H9 (cell line): ENCODE measurements around the gene CNPPD1. TPM values are rescaled to one million over a fixed set of nuclear protein-coding genes. Genes with fewer than 3 reads are reported as not detected.

Experiments used
- DNase-seq: peaks from one replicate; pipeline ENCODE4 v3.0.0-alpha.2; 2017
- H2AFZ ChIP-seq: one replicate; pipeline ENCODE4 v1.6.1; 2013; ENCODE audit warnings: mild to moderate bottlenecking, low read length, control low read depth, moderate library complexity
- H2AK5ac ChIP-seq: 2 replicates; pipeline ENCODE4 v1.6.1; 2013; ENCODE audit warnings: low read length, control low read depth, mixed read lengths; ENCODE audit not compliant: insufficient read length
- H2BK120ac ChIP-seq: one replicate; pipeline ENCODE4 v1.6.1; 2013; ENCODE audit warnings: low read depth, mild to moderate bottlenecking, low read length, control low read depth, inconsistent platforms; ENCODE audit not compliant: poor library complexity, severe bottlenecking
- H2BK12ac ChIP-seq: 2 replicates; pipeline ENCODE4 v1.6.1; 2013; ENCODE audit warnings: low read length, control low read depth, mixed read lengths, low read depth; ENCODE audit not compliant: insufficient read length
- H2BK15ac ChIP-seq: 2 replicates; pipeline ENCODE4 v1.6.1; 2013; ENCODE audit warnings: low read depth, low read length, control low read depth
- H2BK20ac ChIP-seq: one replicate; pipeline ENCODE4 v1.6.1; 2013; ENCODE audit warnings: low read depth, mild to moderate bottlenecking, low read length, control low read depth, inconsistent platforms; ENCODE audit not compliant: poor library complexity, severe bottlenecking
- H2BK5ac ChIP-seq: 2 replicates; pipeline ENCODE4 v1.6.1; 2013; ENCODE audit warnings: low read length, control low read depth, mixed read lengths; ENCODE audit not compliant: insufficient read length
- H3K14ac ChIP-seq: 2 replicates; pipeline ENCODE4 v1.6.1; 2013; ENCODE audit warnings: low read length, control low read depth; ENCODE audit not compliant: insufficient read depth
- H3K18ac ChIP-seq: 2 replicates; pipeline ENCODE4 v1.6.1; 2013; ENCODE audit warnings: low read depth, mild to moderate bottlenecking, mixed read lengths, low read length, control low read depth; ENCODE audit not compliant: insufficient read length
- H3K23ac ChIP-seq: 2 replicates; pipeline ENCODE4 v1.6.1; 2013; ENCODE audit warnings: low read length, control low read depth, mixed read lengths, low read depth; ENCODE audit not compliant: insufficient read length
- H3K23me2 ChIP-seq: 2 replicates; pipeline ENCODE4 v1.6.1; 2013; ENCODE audit warnings: low read depth, mild to moderate bottlenecking, mixed read lengths, low read length, control low read depth; ENCODE audit not compliant: insufficient read length, poor library complexity, severe bottlenecking
- H3K27ac ChIP-seq: 2 replicates; pipeline ENCODE4 v1.5.1; 2013; ENCODE audit warnings: low read length, control low read depth, mixed read lengths, low read depth; ENCODE audit not compliant: insufficient read length
- H3K27me3 ChIP-seq: 2 replicates; pipeline ENCODE4 v1.6.1; 2013; ENCODE audit warnings: low read length, control low read depth, inconsistent platforms; ENCODE audit not compliant: insufficient read depth
- H3K4ac ChIP-seq: 2 replicates; pipeline ENCODE4 v1.6.1; 2013; ENCODE audit warnings: low read depth, mild to moderate bottlenecking, control low read depth, inconsistent platforms, low read length, moderate library complexity
- H3K4me1 ChIP-seq: 2 replicates; pipeline ENCODE4 v1.6.1; 2013; ENCODE audit warnings: low read length, control low read depth, inconsistent platforms; ENCODE audit not compliant: insufficient read depth
- H3K4me2 ChIP-seq: 2 replicates; pipeline ENCODE4 v1.6.1; 2013; ENCODE audit warnings: low read length, control low read depth, mixed read lengths; ENCODE audit not compliant: insufficient read length, insufficient read depth
- H3K56ac ChIP-seq: 2 replicates; pipeline ENCODE4 v1.6.1; 2013; ENCODE audit warnings: low read depth, mild to moderate bottlenecking, mixed read lengths, low read length, control low read depth; ENCODE audit not compliant: insufficient read length
- H3K79me1 ChIP-seq: 2 replicates; pipeline ENCODE4 v1.6.1; 2013; ENCODE audit warnings: low read depth, mild to moderate bottlenecking, moderate library complexity, low read length, control low read depth, inconsistent platforms; ENCODE audit not compliant: insufficient read depth, poor library complexity, severe bottlenecking
- H3K79me2 ChIP-seq: 2 replicates; pipeline ENCODE4 v1.6.1; 2013; ENCODE audit warnings: low read length, control low read depth, inconsistent platforms; ENCODE audit not compliant: insufficient read depth
- H3K9ac ChIP-seq: 2 replicates; pipeline ENCODE4 v1.6.1; 2013; ENCODE audit warnings: low read length, control low read depth, mixed read lengths; ENCODE audit not compliant: insufficient read length; ENCODE audit errors: extremely low read depth
- H3K9me3 ChIP-seq: one replicate; pipeline ENCODE4 v1.6.1; 2013; ENCODE audit warnings: low read depth, low read length, inconsistent platforms; ENCODE audit not compliant: control insufficient read depth
- H3T11ph ChIP-seq: one replicate; pipeline ENCODE4 v1.6.1; 2013; ENCODE audit warnings: mild to moderate bottlenecking, low read length, control low read depth, inconsistent platforms
- H4K20me1 ChIP-seq: one replicate; pipeline ENCODE4 v1.6.1; 2013; ENCODE audit not compliant: control insufficient read depth, insufficient read length, insufficient read depth
- H4K5ac ChIP-seq: 2 replicates; pipeline ENCODE4 v1.6.1; 2013; ENCODE audit warnings: low read depth, mild to moderate bottlenecking, mixed read lengths, low read length, control low read depth; ENCODE audit not compliant: insufficient read length
- H4K8ac ChIP-seq: replicated peaks from 2 replicates; pipeline ENCODE4 v1.6.1; 2013; ENCODE audit warnings: low read length, control low read depth, mixed read lengths, low read depth; ENCODE audit not compliant: insufficient read length
- H4K91ac ChIP-seq: 2 replicates; pipeline ENCODE4 v1.6.1; 2013; ENCODE audit warnings: low read depth, mild to moderate bottlenecking, moderate library complexity, mixed read lengths, low read length, control low read depth; ENCODE audit not compliant: insufficient read length
- H3K27ac Mint-ChIP-seq, 3 experiments: 2 replicates in 2 of 3; 3 replicates in 1 of 3; pipeline ENCODE4 v1.8.0; 2020 to 2021; ENCODE audit warnings: mixed read lengths in 3 of 3, mild to moderate bottlenecking in 1 of 3, moderate library complexity in 1 of 3
- H3K27me3 Mint-ChIP-seq: 2 replicates; pipeline ENCODE4 v1.8.0; 2021; ENCODE audit warnings: low read depth, mild to moderate bottlenecking, moderate library complexity, mixed read lengths
- H3K36me3 Mint-ChIP-seq, 3 experiments: 2 replicates in 2 of 3; 3 replicates in 1 of 3; pipeline ENCODE4 v1.8.0; 2020 to 2021; ENCODE audit warnings: low read depth in 3 of 3, mixed read lengths in 3 of 3; ENCODE audit not compliant: insufficient read depth in 1 of 3
- H3K4me1 Mint-ChIP-seq, 2 experiments: 2 replicates each; pipeline ENCODE4 v1.8.0; 2020; ENCODE audit warnings: mixed read lengths in 2 of 2
- H3K4me3 Mint-ChIP-seq, 2 experiments: 2 replicates in 1 of 2; 3 replicates in 1 of 2; pipeline ENCODE4 v1.8.0; 2020 to 2021; ENCODE audit warnings: mild to moderate bottlenecking in 2 of 2, mixed read lengths in 2 of 2, moderate library complexity in 1 of 2
- H3K9me3 Mint-ChIP-seq, 2 experiments: 2 replicates in 1 of 2; 3 replicates in 1 of 2; pipeline ENCODE4 v1.8.0; 2020; ENCODE audit warnings: mild to moderate bottlenecking in 2 of 2, mixed read lengths in 2 of 2, moderate library complexity in 1 of 2
- WGBS: extraction: QIAGEN DNeasy Blood & Tissue Kit; methylation state at CpG from one replicate; pipeline ENCODE4 v1.1.7; 2013; ENCODE audit warnings: missing lambda C conversion rate, low lambda C conversion rate, mixed read lengths; ENCODE audit not compliant: insufficient read length; ENCODE audit errors: extremely low coverage; 5-methylcytosine and 5-hydroxymethylcytosine counted together
- total RNA-seq: library from RNA; stranded (reverse); gene quantifications from 2 replicates; pipeline ENCODE4 v1.2.1, GENCODE V29; 2021
- TF ChIP-seq, protein P1 (sequence below): fragments of 200-600 bp; sonication (generic); conservative IDR thresholded peaks from 3 replicates; pipeline ENCODE4 v1.8.0; 2021; ENCODE audit warnings: antibody characterized with exemption, mild to moderate bottlenecking

Gene CNPPD1
- total RNA-seq, 1 experiment from 2014 or later = 33.0 TPM

DNA sequence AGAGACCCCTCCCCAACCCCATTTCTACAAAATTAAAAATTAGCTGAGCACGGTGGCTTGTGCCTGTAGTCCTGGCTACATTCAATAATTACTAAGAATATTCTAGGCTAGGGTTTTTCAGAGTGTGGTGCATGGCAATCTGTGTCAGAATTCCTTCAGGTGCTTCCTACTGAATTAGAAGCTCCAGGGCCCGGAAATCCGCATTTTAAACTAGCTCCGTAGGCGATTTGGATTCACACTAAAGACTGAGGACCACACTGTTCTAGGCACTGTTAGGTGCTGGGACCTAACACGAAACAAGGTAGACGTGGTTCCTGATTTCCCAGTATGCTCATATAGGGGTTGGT is 29.2 kb upstream of the CNPPD1 start:
- H3K27ac ChIP-seq = no peak overlapping the region
- H4K5ac ChIP-seq = no peak overlapping the region
- no peak overlapping the region for H2AFZ ChIP-seq
- no peak overlapping the region for H4K8ac ChIP-seq
- H3K4me1 ChIP-seq = no peaks in the 10 kb centered on the region
- WGBS = no CpG with 5 or more reads among the region's 7 CpGs
- Mint-ChIP-seq H3K27ac (peak overlapping the region in 2 of 3 experiments; percentile 90 to 96; a peak in 3 of 7 replicates), H3K27me3 (peaks cover 10% of the 10 kb centered on the region), H3K36me3 (peaks cover 4 to 36% (median 30%) of the 10 kb centered on the region in 3 experiments), H3K9me3 (peaks cover 3 to 5% of the 10 kb centered on the region in 2 experiments; a peak in 3 of 5 replicates), H3K4me1 (peaks cover 8 to 14% of the 10 kb centered on the region in 2 experiments), H3K4me3 (peak overlapping the region; percentile 83 to 88)
- H3K9ac ChIP-seq = peak overlapping the region; percentile 26
- H2BK20ac ChIP-seq = no peak overlapping the region
- H3K4me2 ChIP-seq = peak overlapping the region; percentile 87
- H3K9me3 ChIP-seq = no peaks in the 10 kb centered on the region
- no peaks in the 10 kb centered on the region for H3K27me3 ChIP-seq
- no peak overlapping the region for H2BK15ac ChIP-seq
- no peak overlapping the region for H2BK12ac ChIP-seq
- TF ChIP-seq, protein P1, sequence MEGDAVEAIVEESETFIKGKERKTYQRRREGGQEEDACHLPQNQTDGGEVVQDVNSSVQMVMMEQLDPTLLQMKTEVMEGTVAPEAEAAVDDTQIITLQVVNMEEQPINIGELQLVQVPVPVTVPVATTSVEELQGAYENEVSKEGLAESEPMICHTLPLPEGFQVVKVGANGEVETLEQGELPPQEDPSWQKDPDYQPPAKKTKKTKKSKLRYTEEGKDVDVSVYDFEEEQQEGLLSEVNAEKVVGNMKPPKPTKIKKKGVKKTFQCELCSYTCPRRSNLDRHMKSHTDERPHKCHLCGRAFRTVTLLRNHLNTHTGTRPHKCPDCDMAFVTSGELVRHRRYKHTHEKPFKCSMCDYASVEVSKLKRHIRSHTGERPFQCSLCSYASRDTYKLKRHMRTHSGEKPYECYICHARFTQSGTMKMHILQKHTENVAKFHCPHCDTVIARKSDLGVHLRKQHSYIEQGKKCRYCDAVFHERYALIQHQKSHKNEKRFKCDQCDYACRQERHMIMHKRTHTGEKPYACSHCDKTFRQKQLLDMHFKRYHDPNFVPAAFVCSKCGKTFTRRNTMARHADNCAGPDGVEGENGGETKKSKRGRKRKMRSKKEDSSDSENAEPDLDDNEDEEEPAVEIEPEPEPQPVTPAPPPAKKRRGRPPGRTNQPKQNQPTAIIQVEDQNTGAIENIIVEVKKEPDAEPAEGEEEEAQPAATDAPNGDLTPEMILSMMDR = no peak
- H3K23me2 ChIP-seq = peaks cover 4% of the 10 kb centered on the region
- no peak overlapping the region for H2AK5ac ChIP-seq
- H4K91ac ChIP-seq = no peak overlapping the region
- H3K18ac ChIP-seq = no peak overlapping the region
- H3K14ac ChIP-seq = no peak overlapping the region
- no peaks in the 10 kb centered on the region for H4K20me1 ChIP-seq
- no peak overlapping the region for H3K56ac ChIP-seq
- no peak overlapping the region for H3K4ac ChIP-seq
- no peaks in the 10 kb centered on the region for H3K79me2 ChIP-seq
- no peak for DNase-seq
- H3K23ac ChIP-seq = no peak overlapping the region
- no peak overlapping the region for H3T11ph ChIP-seq
- H2BK120ac ChIP-seq = no peak overlapping the region
- H2BK5ac ChIP-seq = no peak overlapping the region
- no peaks in the 10 kb centered on the region for H3K79me1 ChIP-seq
